B cell (primary cell): ENCODE data around the gene GPHN. TPM values are rescaled to one million over a fixed set of nuclear protein-coding genes. Genes with fewer than 3 reads are reported as not detected.

Source experiments
- ATAC-seq: fragments of 200-7000 bp; cut with Tn5 transposase; one replicate; pipeline ENCODE4 v1.10.0; 2021; ENCODE audit warnings: low read depth, mild to moderate bottlenecking, moderate number of reproducible peaks, moderate library complexity
- CTCF ChIA-PET: fragments of 350-600 bp; sonication (Branson Sonifier 250); formaldehyde crosslinking; loops from one replicate; lab custom pipeline; 2021; ENCODE audit warnings: antibody characterized with exemption, inconsistent platforms; lab: Charles Lee
- POLR2A ChIA-PET: fragments of 350-600 bp; sonication (Branson Sonifier 250); formaldehyde crosslinking; loops from one replicate; lab custom pipeline; 2021; ENCODE audit warnings: antibody characterized with exemption; lab: Charles Lee
- DNase-seq: peaks from one replicate; pipeline ENCODE4 v3.0.0; 2013
- H2AFZ ChIP-seq: 2 replicates; pipeline ENCODE4 v1.6.1; 2012; ENCODE audit warnings: mild to moderate bottlenecking, low read depth, low read length; ENCODE audit not compliant: insufficient read depth, poor library complexity, severe bottlenecking
- H3K27ac ChIP-seq, 2 donors: 1 replicate in 1 of 2; 2 replicates in 1 of 2; pipeline ENCODE4 v1.5.1; 2012 to 2013; ENCODE audit warnings: low read length in 2 of 2, mild to moderate bottlenecking in 2 of 2, moderate library complexity in 1 of 2
- H3K27me3 ChIP-seq, 4 experiments: fragments of 200-600 bp in 1 of 4; sonication (generic) in 1 of 4; replicated peaks in 1 of 4; 1 replicate in 2 of 4; 2 replicates in 2 of 4; pipeline versions ENCODE4 v1.6.1 to v1.7.0; 2013 to 2016; ENCODE audit warnings: low read length in 3 of 4, mild to moderate bottlenecking in 2 of 4, mixed read lengths in 1 of 4, moderate library complexity in 1 of 4; ENCODE audit not compliant: insufficient read depth in 4 of 4, control insufficient read depth in 3 of 4; ENCODE audit errors: control extremely low read depth in 1 of 4
- H3K36me3 ChIP-seq, 2 experiments: replicated peaks in 1 of 2; 1 replicate in 1 of 2; 2 replicates in 1 of 2; pipeline versions ENCODE4 v1.6.1 to v1.7.1; 2013; ENCODE audit warnings: low read length in 1 of 2; ENCODE audit not compliant: insufficient read depth in 2 of 2, control insufficient read depth in 1 of 2; ENCODE audit errors: control extremely low read depth in 1 of 2, extremely low read depth in 1 of 2
- H3K4me1 ChIP-seq, 2 donors: fragments of 200-600 bp in 1 of 2; sonication (generic) in 1 of 2; 1 replicate in 1 of 2; 2 replicates in 1 of 2; pipeline versions ENCODE4 v1.5.1 to v1.6.1; 2013 to 2017; ENCODE audit warnings: low read length in 2 of 2; ENCODE audit not compliant: control insufficient read depth in 2 of 2, insufficient read depth in 2 of 2
- H3K4me2 ChIP-seq: replicated peaks from 2 replicates; pipeline ENCODE3; 2012; ENCODE audit warnings: mild to moderate bottlenecking, low read depth, low read length; ENCODE audit not compliant: poor library complexity, severe bottlenecking
- H3K4me3 ChIP-seq, 5 experiments: fragments of 200-600 bp in 1 of 5; sonication (generic) in 1 of 5; 1 replicate in 3 of 5; 2 replicates in 2 of 5; pipeline versions ENCODE4 v1.5.1 to v1.7.0; 2011 to 2016; ENCODE audit warnings: low read length in 4 of 5, mild to moderate bottlenecking in 4 of 5, low read depth in 2 of 5, control low read depth in 1 of 5, moderate library complexity in 1 of 5; ENCODE audit not compliant: insufficient read depth in 1 of 5; ENCODE audit errors: control extremely low read depth in 1 of 5, extremely low read depth in 1 of 5
- H3K79me2 ChIP-seq: fragments of 200-600 bp; sonication (generic); one replicate; pipeline ENCODE4 v1.6.0; 2016; ENCODE audit warnings: low read length; ENCODE audit not compliant: control insufficient read depth, insufficient read depth
- H3K9ac ChIP-seq: fragments of 200-600 bp; sonication (generic); 2 replicates; pipeline ENCODE4 v1.6.1; 2017; ENCODE audit warnings: mild to moderate bottlenecking, low read length, moderate library complexity
- H3K9me3 ChIP-seq, 3 donors: one replicate each; pipeline versions ENCODE4 v1.6.1 to v1.7.1; 2013; ENCODE audit warnings: low read length in 2 of 3; ENCODE audit not compliant: control insufficient read depth in 2 of 3, insufficient read depth in 1 of 3; ENCODE audit errors: control extremely low read depth in 1 of 3
- H4K20me1 ChIP-seq: 2 replicates; pipeline ENCODE4 v1.6.0; 2012; ENCODE audit warnings: mild to moderate bottlenecking, low read length; ENCODE audit not compliant: insufficient read depth, control insufficient read depth, poor library complexity, severe bottlenecking
- H3K27ac Mint-ChIP-seq: one replicate; pipeline ENCODE4 v1.8.0; 2021; ENCODE audit warnings: mixed read lengths
- H3K27me3 Mint-ChIP-seq: one replicate; pipeline ENCODE4 v1.8.0; 2021; ENCODE audit warnings: mixed read lengths
- H3K4me1 Mint-ChIP-seq: one replicate; pipeline ENCODE4 v1.8.0; 2021; ENCODE audit warnings: mixed read lengths
- H3K4me3 Mint-ChIP-seq: one replicate; pipeline ENCODE4 v1.8.0; 2021; ENCODE audit warnings: mixed read lengths
- H3K9me3 Mint-ChIP-seq: one replicate; pipeline ENCODE4 v1.8.0; 2022; ENCODE audit warnings: mixed read lengths; ENCODE audit not compliant: insufficient read depth
- CTCF ChIP-seq: fragments of 200-600 bp; IDR thresholded peaks from one replicate; pipeline ENCODE4 v1.8.0; 2022; ENCODE audit warnings: antibody characterized with exemption, mild to moderate bottlenecking
- EZH2 ChIP-seq: IDR thresholded peaks from 2 replicates; pipeline ENCODE4 v1.6.1; 2012; ENCODE audit warnings: borderline replicate concordance, low read depth, mild to moderate bottlenecking, moderate library complexity, low read length; ENCODE audit not compliant: insufficient read depth, poor library complexity, severe bottlenecking
- WGBS: methylation state at CpG from one replicate; pipeline ENCODE4 v1.1.5; 2013; ENCODE audit warnings: missing lambda C conversion rate; ENCODE audit not compliant: insufficient coverage; 5-methylcytosine and 5-hydroxymethylcytosine counted together
- intact Hi-C: fragments of 100-400 bp; cut with micrococcal nuclease; formaldehyde crosslinking; loops from one replicate; pipeline ENCODE4 v1.10.0; 2022
- polyA plus RNA-seq: library from polyadenylated mRNA; depleted of rRNA; stranded (reverse); fragments of >200 nt; gene quantifications from 2 replicates; pipeline ENCODE4 v1.2.3, GENCODE V29; 2012
- total RNA-seq, 2 donors: library from RNA; stranded (reverse); fragments of 120-200 nt in 1 of 2; gene quantifications; 1 replicate in 1 of 2; 2 replicates in 1 of 2; pipeline versions ENCODE4 v1.2.3 to v1.2.4, GENCODE V29; 2013 to 2022

GPHN gene
- total and polyA plus RNA-seq, 2 donors (not counting 1 experiment from before 2014, with no cell fraction given), result 3.4 to 18.0 TPM

DNA sequence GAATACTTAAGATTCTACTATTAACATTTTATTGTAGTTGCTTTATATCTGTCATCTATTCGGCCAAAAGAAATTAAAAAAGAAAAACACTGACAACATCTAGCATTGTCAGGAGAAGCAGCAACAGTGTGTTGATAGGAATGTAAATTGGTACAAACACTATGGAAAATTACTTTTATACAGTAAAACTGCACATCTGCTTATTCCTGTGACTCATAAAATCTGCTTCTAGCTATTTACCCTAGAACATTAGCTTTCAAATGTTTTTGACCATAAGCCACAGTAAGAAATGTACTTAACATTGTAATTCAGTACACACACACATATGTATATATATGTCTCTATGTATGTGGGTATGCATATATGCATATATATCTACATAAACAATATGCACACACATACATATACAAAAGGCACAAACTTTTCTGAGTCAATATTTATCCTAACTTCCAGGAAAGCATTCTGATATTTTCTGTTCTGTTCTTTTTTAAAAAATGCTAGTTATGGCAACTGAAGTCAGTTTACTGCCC is 402.4 kb downstream of the GPHN start:
- no peaks in the 10 kb centered on the region for H3K27me3 Mint-ChIP-seq
- no peak for TF ChIP-seq EZH2
- no peak for TF ChIP-seq CTCF
- Histone ChIP-seq H2AFZ (no peak overlapping the region), H3K9me3 (no peaks in the 10 kb centered on the region), H3K4me1 (peaks cover 0 to 4% of the 10 kb centered on the region in 2 donors), H3K27ac (no peak overlapping the region), H3K36me3 (no peaks in the 10 kb centered on the region), H3K27me3 (no peaks in the 10 kb centered on the region), H3K9ac (no peak overlapping the region), H3K79me2 (no peaks in the 10 kb centered on the region), H3K4me2 (no peak overlapping the region), H3K4me3 (no peak overlapping the region), H4K20me1 (no peaks in the 10 kb centered on the region)
- no peaks in the 10 kb centered on the region for H3K4me1 Mint-ChIP-seq
- DNase-seq (no peak), ATAC-seq (no peak)
- ChIA-PET POLR2A (no interaction called here), CTCF (no interaction called here)
- no peak overlapping the region for H3K27ac Mint-ChIP-seq
- H3K4me3 Mint-ChIP-seq, result no peak overlapping the region
- WGBS, result no CpG with 5 or more reads among the region's 1 CpG
- intact Hi-C loops, result no loop called here
- no peaks in the 10 kb centered on the region for H3K9me3 Mint-ChIP-seq

- Histone ChIP-seq H3K79me2 (no peaks in the 10 kb centered on the region), H2AFZ (no peak overlapping the region), H3K4me2 (no peak overlapping the region), H3K9ac (no peak overlapping the region), H4K20me1 (no peaks in the 10 kb centered on the region), H3K4me1 (no peaks in the 10 kb centered on the region), H3K27ac (no peak overlapping the region), H3K4me3 (no peak overlapping the region), H3K9me3 (no peaks in the 10 kb centered on the region), H3K27me3 (no peaks in the 10 kb centered on the region), H3K36me3 (no peaks in the 10 kb centered on the region)
- no peak overlapping the region for H3K4me3 Mint-ChIP-seq
- no peaks in the 10 kb centered on the region for H3K9me3 Mint-ChIP-seq
- no peak overlapping the region for H3K27ac Mint-ChIP-seq
- no peak for DNase-seq
- intact Hi-C loops, result no loop called here
- no peak for TF ChIP-seq EZH2
- TF ChIP-seq CTCF, result no peak
- ChIA-PET CTCF (no interaction called here), POLR2A (no interaction called here)
- no peaks in the 10 kb centered on the region for H3K27me3 Mint-ChIP-seq
- H3K4me1 Mint-ChIP-seq, result no peaks in the 10 kb centered on the region
- ATAC-seq, result no peak
- no CpG with 5 or more reads among the region's 1 CpG for WGBS
These were observed 408.5 kb downstream of the GPHN start for GRCh38 chr14:66916421-66916820.
